A549 (cell line): ENCODE results near the gene PADI2. TPM values are rescaled to one million over a fixed set of nuclear protein-coding genes. Genes with fewer than 3 reads are reported as not detected.

Source experiments
- ATAC-seq, 2 experiments: fragments of 200-7000 bp in 1 of 2; fragments of >200 bp in 1 of 2; cut with Nextera tagmentation in 1 of 2; cut with Tn5 transposase in 1 of 2; 3 replicates each; pipeline versions ENCODE4 v1.8.0 to v1.9.1; 2018 to 2020; ENCODE audit warnings: mild to moderate bottlenecking in 1 of 2, moderate library complexity in 1 of 2
- CTCF ChIA-PET: fragments of 300-600 bp; sonication (Branson Sonifier 250); formaldehyde crosslinking; extraction: SDS; loops from one replicate; lab custom pipeline; 2021; ENCODE audit warnings: antibody characterized with exemption, inconsistent platforms; lab: Yijun Ruan, JAX
- POLR2A ChIA-PET: fragments of 350-600 bp; formaldehyde crosslinking; extraction: SDS; loops from one replicate; lab custom pipeline; 2021; ENCODE audit warnings: antibody characterized with exemption, inconsistent platforms; lab: Yijun Ruan, JAX
- DNase-seq, 2 experiments: peaks; one replicate each; pipeline versions ENCODE4 v3.0.0 to v3.0.0-alpha.2; 2011 to 2016; ENCODE audit warnings: low read depth in 1 of 2, low spot score in 1 of 2
- FAIRE-seq: peaks from 2 replicates; lab custom pipeline; 2011; peaks lifted over from hg19 to GRCh38; lab: Jason Lieb, UNC
- H3K27ac ChIP-seq, 2 experiments: fragments of >200 bp; sonication (Bioruptor Twin); formaldehyde crosslinking; 3 replicates each; pipeline ENCODE4 v1.5.1; 2016 to 2017
- H3K4me1 ChIP-seq: fragments of >200 bp; sonication (Bioruptor Twin); formaldehyde crosslinking; 3 replicates; pipeline ENCODE4 v1.6.1; 2016
- H3K4me2 ChIP-seq: fragments of >200 bp; sonication (Bioruptor Twin); formaldehyde crosslinking; 3 replicates; pipeline ENCODE4 v1.6.1; 2016
- H3K4me3 ChIP-seq: fragments of >200 bp; sonication (Bioruptor Twin); formaldehyde crosslinking; 3 replicates; pipeline ENCODE4 v1.5.1; 2016
- H3K9me3 ChIP-seq: fragments of >200 bp; sonication (Bioruptor Twin); formaldehyde crosslinking; 3 replicates; pipeline ENCODE4 v1.6.1; 2016
- BCL3 ChIP-seq: fragments of >200 bp; sonication (Bioruptor Twin); formaldehyde crosslinking; IDR thresholded peaks from 3 replicates; pipeline ENCODE4 v1.6.1; 2016
- CEBPB ChIP-seq, 2 experiments: fragments of >200 bp in 1 of 2; sonication (Bioruptor Twin) in 1 of 2; formaldehyde crosslinking in 1 of 2; IDR thresholded peaks; 2 replicates each; pipeline ENCODE4 v1.6.1; 2012 to 2016
- EHF ChIP-seq: fragments of 250-450 bp; sonication (Bioruptor Pico); IDR thresholded peaks from 2 replicates; pipeline ENCODE4 v1.5.0; 2020; ENCODE audit warnings: mild to moderate bottlenecking
- EHMT2 ChIP-seq: fragments of 200-600 bp; sonication (generic); IDR thresholded peaks from 2 replicates; pipeline ENCODE4 v1.6.1; 2016; ENCODE audit warnings: antibody characterized with exemption, low read depth, mild to moderate bottlenecking, moderate library complexity
- ELK1 ChIP-seq: fragments of 150-350 bp; IDR thresholded peaks from 2 replicates; pipeline ENCODE4 v1.6.1; 2014; ENCODE audit warnings: low read depth, mild to moderate bottlenecking, low read length
- FOSB ChIP-seq: fragments of 250-450 bp; sonication (Bioruptor Pico); IDR thresholded peaks from 2 replicates; pipeline ENCODE4 v1.5.0; 2020; ENCODE audit warnings: mild to moderate bottlenecking, moderate library complexity
- FOXS1 ChIP-seq: fragments of 250-450 bp; sonication (Bioruptor Pico); IDR thresholded peaks from 2 replicates; pipeline ENCODE4 v1.5.0; 2020; ENCODE audit warnings: mild to moderate bottlenecking, moderate library complexity
- GATA3 ChIP-seq: IDR thresholded peaks from 2 replicates; pipeline ENCODE4 v1.6.1; 2012; ENCODE audit warnings: borderline replicate concordance
- HDAC2 ChIP-seq: fragments of 200-600 bp; sonication (generic); IDR thresholded peaks from 2 replicates; pipeline ENCODE4 v1.6.1; 2016
- HOXA7 ChIP-seq: fragments of 250-450 bp; sonication (Bioruptor Pico); IDR thresholded peaks from 2 replicates; pipeline ENCODE4 v1.5.0; 2020; ENCODE audit warnings: mild to moderate bottlenecking, moderate library complexity
- HOXB13 ChIP-seq: fragments of 250-450 bp; sonication (Bioruptor Pico); IDR thresholded peaks from 2 replicates; pipeline ENCODE4 v1.5.0; 2020; ENCODE audit warnings: low read depth, mild to moderate bottlenecking, moderate library complexity
- HOXB5 ChIP-seq: fragments of 250-450 bp; sonication (Bioruptor Pico); IDR thresholded peaks from 2 replicates; pipeline ENCODE4 v1.5.0; 2020; ENCODE audit warnings: mild to moderate bottlenecking, moderate library complexity
- KDM1A ChIP-seq: fragments of 200-600 bp; sonication (generic); IDR thresholded peaks from 2 replicates; pipeline ENCODE4 v1.6.1; 2016; ENCODE audit warnings: low read depth, mild to moderate bottlenecking
- KDM5A ChIP-seq: fragments of 200-600 bp; sonication (generic); IDR thresholded peaks from 2 replicates; pipeline ENCODE4 v1.6.1; 2016; ENCODE audit warnings: antibody characterized with exemption, mild to moderate bottlenecking
- MAZ ChIP-seq: fragments of 150-350 bp; IDR thresholded peaks from 2 replicates; pipeline ENCODE4 v1.6.1; 2014; ENCODE audit warnings: antibody characterized with exemption, low read depth, low read length, borderline replicate concordance
- NR3C1 ChIP-seq: fragments of >200 bp; sonication (Bioruptor Twin); formaldehyde crosslinking; IDR thresholded peaks from 3 replicates; pipeline ENCODE4 v1.6.1; 2017
- PHF8 ChIP-seq: fragments of 200-600 bp; sonication (generic); IDR thresholded peaks from 2 replicates; pipeline ENCODE4 v1.6.1; 2016; ENCODE audit warnings: low read depth, mild to moderate bottlenecking, antibody characterized with exemption, moderate library complexity, borderline replicate concordance
- POLR2A ChIP-seq: IDR thresholded peaks from 2 replicates; pipeline ENCODE4 v1.6.1; 2012; ENCODE audit warnings: mild to moderate bottlenecking, low read length
- SREBF2 ChIP-seq: fragments of 450-650 bp; IDR thresholded peaks from 2 replicates; pipeline ENCODE4 v1.6.1; 2014; ENCODE audit warnings: mild to moderate bottlenecking, moderate library complexity
- TFCP2L1 ChIP-seq: fragments of 250-450 bp; sonication (Bioruptor Pico); IDR thresholded peaks from 2 replicates; pipeline ENCODE4 v1.5.0; 2021; ENCODE audit warnings: mild to moderate bottlenecking
- ZC3H11A ChIP-seq: fragments of 450-650 bp; IDR thresholded peaks from 2 replicates; pipeline ENCODE4 v1.6.1; 2014; ENCODE audit warnings: antibody characterized with exemption, mild to moderate bottlenecking
- ZFP36 ChIP-seq: fragments of 450-650 bp; IDR thresholded peaks from 2 replicates; pipeline ENCODE4 v1.6.1; 2014; ENCODE audit warnings: borderline replicate concordance; ENCODE audit not compliant: partially characterized antibody
- ZSCAN20 ChIP-seq: fragments of 250-450 bp; sonication (Bioruptor Pico); IDR thresholded peaks from 2 replicates; pipeline ENCODE4 v1.8.0; 2022; ENCODE audit warnings: mild to moderate bottlenecking, moderate library complexity
- WGBS: methylation state at CpG from one replicate; pipeline ENCODE4 v1.1.6; 2017; ENCODE audit errors: missing lambda C conversion rate; 5-methylcytosine and 5-hydroxymethylcytosine counted together
- polyA plus RNA-seq, 4 experiments: library from polyadenylated mRNA; depleted of rRNA in 3 of 4; stranded (reverse); fragments of >200 nt; fragmentation: RNase III in 1 of 4; extraction: RNeasy Plus Mini Kit Qiagen cat#74134 plus additional on column Dnase treatment in 1 of 4; gene quantifications; 2 replicates in 3 of 4; 3 replicates in 1 of 4; pipeline ENCODE4 v1.2.3, GENCODE V29; 2011 to 2017
- TF ChIP-seq, protein P1 (sequence below): fragments of 250-450 bp; sonication (Bioruptor Pico); IDR thresholded peaks from 2 replicates; pipeline ENCODE4 v1.5.0; 2021; ENCODE audit warnings: mild to moderate bottlenecking, moderate library complexity, borderline replicate concordance
- TF ChIP-seq, protein P2 (sequence below): IDR thresholded peaks from 2 replicates; pipeline ENCODE4 v1.6.1; 2012

The PADI2 gene
- polyA plus RNA-seq, 2 of the 4 experiments (the other 2 are of a cell fraction) = 1.1 to 1.3 TPM

DNA sequence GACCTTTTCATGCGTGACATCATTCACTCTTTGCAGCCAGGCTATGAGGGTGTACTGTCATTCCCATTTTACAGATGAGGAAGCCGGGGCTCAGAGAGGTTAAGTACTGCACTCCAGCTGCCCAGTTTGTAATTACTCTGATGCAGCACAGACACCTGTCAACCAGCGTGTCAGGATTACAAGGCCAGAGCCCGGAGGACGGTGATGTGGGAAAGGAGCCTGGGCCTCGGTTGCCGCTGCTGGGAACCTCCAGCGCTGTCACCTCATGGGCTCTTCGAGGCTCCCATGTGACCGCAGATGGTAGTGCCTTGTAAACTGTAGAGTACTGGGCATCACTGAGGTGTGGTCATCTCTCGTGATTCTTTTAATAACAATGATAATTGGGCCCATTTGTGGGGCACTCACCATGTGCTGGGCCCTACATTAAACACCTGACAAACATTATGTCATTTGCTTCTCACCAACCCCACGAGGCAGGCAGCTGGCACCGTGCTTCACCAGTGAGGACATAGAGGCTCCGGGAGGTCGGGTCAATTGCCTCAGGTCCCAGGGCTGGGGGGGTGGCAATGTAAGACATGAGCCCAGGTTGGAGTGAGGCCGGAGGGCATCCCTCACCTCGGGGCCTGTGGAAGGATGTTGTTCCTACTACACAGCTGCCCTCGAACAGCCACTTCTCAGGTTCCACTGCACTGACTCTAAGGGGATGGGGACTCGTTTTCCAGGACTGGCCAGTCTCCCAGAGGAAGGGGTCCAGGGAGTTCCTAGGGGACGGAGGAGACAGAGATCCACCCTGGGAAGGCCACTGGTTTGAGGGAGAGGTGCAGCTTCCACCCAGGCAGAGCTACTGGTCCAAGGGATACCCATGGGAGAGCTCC lies 42.9 kb upstream of the PADI2 start:
- Histone ChIP-seq H3K27ac (peak overlapping the region in 1 of 2 experiments; percentile 71; a peak in 3 of 6 replicates), H3K4me3 (no peak overlapping the region), H3K9me3 (peaks cover 3% of the 10 kb centered on the region; the same call in 2 of the 3 replicates)
- no peak for FAIRE-seq
- CTCF ChIA-PET = no interaction called here
- TF ChIP-seq MAZ (no peak), ZSCAN20 (CRISPR knock-in tag) (no peak)
- TF ChIP-seq, all 56 proteins: peak for 0
- POLR2A ChIA-PET = no interaction called here
- no peak for DNase-seq
- Histone ChIP-seq H3K4me1 (peaks cover 11% of the 10 kb centered on the region; the same call in 2 of the 3 replicates), H3K4me2 (no peak overlapping the region)
- 89% methylated on average over 8 of the region's 20 CpGs for WGBS
- no peak; a peak in 1 of 6 replicates for ATAC-seq

DNA sequence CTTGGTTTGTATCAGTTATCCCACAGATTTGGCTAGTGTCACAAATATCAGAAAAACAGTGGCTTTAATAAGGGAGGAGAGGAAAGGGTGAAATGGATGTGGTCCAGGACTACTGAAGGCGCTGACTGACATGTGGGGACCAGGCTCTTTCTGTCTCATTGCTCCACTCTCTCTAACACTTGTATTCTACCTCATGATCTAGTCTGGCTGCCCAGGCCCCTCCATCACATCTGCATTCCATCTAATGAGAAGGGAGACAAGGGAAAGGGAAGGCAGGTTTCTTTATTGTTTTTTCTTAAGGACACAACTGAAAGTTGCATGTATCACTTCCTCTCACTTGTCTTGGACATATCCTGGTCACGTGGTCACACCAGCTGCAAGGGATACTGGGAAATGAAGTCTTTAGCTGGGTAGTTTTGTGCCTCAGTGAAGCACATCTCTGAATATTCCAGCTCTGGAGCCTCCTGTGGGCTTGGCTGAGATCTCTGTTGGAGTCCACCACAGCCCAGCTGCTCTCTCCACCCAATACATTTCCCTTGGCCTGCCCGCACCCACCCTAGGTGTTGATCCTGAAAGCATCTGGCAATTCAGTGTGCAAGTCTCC lies 42.0 kb upstream of the PADI2 start:
- 92% methylated on average over 3 of the region's 3 CpGs for WGBS
- POLR2A ChIA-PET = no interaction called here
- no peak overlapping the region for H3K4me2 ChIP-seq
- H3K4me3 ChIP-seq = no peak overlapping the region
- DNase-seq (no peak), ATAC-seq (no peak), FAIRE-seq (no peak)
- H3K9me3 ChIP-seq = peaks cover 5% of the 10 kb centered on the region
- CTCF ChIA-PET = no interaction called here
- H3K27ac ChIP-seq = no peak overlapping the region
- TF ChIP-seq FOXS1 (CRISPR knock-in tag) (no peak), BCL3 (no peak), EHF (CRISPR knock-in tag) (no peak), ELK1 (no peak), ZC3H11A (no peak), HOXB13 (CRISPR knock-in tag) (no peak), POLR2A (no peak), SREBF2 (no peak), PHF8 (no peak), HDAC2 (no peak), HOXB5 (CRISPR knock-in tag) (no peak), KDM1A (no peak), KDM5A (no peak), NR3C1 (no peak)
- TF ChIP-seq, protein P1, sequence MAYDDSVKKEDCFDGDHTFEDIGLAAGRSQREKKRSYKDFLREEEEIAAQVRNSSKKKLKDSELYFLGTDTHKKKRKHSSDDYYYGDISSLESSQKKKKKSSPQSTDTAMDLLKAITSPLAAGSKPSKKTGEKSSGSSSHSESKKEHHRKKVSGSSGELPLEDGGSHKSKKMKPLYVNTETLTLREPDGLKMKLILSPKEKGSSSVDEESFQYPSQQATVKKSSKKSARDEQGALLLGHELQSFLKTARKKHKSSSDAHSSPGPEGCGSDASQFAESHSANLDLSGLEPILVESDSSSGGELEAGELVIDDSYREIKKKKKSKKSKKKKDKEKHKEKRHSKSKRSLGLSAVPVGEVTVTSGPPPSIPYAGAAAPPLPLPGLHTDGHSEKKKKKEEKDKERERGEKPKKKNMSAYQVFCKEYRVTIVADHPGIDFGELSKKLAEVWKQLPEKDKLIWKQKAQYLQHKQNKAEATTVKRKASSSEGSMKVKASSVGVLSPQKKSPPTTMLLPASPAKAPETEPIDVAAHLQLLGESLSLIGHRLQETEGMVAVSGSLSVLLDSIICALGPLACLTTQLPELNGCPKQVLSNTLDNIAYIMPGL (CRISPR knock-in tag) = no peak
- TF ChIP-seq, protein P2, sequence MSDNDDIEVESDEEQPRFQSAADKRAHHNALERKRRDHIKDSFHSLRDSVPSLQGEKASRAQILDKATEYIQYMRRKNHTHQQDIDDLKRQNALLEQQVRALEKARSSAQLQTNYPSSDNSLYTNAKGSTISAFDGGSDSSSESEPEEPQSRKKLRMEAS = no peak
- peaks cover 7% of the 10 kb centered on the region; the same call in 1 of the 3 replicates for H3K4me1 ChIP-seq

DNA sequence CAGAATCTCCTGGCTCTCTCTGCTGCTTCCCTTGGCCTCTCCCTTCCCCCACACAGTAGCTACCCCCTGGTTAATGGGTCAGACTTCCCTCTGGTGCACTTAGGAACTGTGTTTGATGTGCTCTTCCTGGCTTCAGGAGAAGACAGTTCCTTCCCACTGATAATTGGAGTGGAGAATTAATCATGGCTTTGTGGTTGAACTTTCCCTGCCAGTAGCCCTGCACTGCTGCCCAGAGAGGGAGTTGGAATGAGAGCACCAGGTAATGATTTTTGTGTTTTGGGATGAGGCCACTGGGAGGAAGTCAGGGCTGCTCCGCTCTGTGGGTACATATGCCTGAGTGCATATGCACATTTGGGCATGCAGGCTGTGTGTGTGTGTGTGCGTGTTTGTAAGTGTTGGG lies 39.7 kb upstream of the PADI2 start:
- FAIRE-seq = no peak
- TF ChIP-seq MAZ = no peak
- no peak for TF ChIP-seq SREBF2
- no peak for TF ChIP-seq HOXB5 (CRISPR knock-in tag)
- TF ChIP-seq HOXA7 (CRISPR knock-in tag) = no peak
- TF ChIP-seq CEBPB (IDR thresholded peaks at IDR 0.05) = no peak
- TF ChIP-seq POLR2A = no peak
- TF ChIP-seq EHMT2 = no peak
- no peak for TF ChIP-seq FOSB (CRISPR knock-in tag)
- TF ChIP-seq KDM1A = no peak
- TF ChIP-seq TFCP2L1 (CRISPR knock-in tag) = no peak
- TF ChIP-seq ZC3H11A = no peak
- no peak for TF ChIP-seq EHF (CRISPR knock-in tag)
- TF ChIP-seq ZFP36 = no peak
- TF ChIP-seq GATA3 = no peak

More for the DNA sequence above, 39.7 kb upstream of the PADI2 start:
- WGBS = 100% methylated on average over 1 of the region's 2 CpGs
- POLR2A ChIA-PET = no interaction called here
- no peak overlapping the region for H3K4me3 ChIP-seq
- DNase-seq (no peak), ATAC-seq (no peak)
- H3K4me1 ChIP-seq = peaks cover 7% of the 10 kb centered on the region; the same call in 1 of the 3 replicates
- H3K4me2 ChIP-seq = no peak overlapping the region
- CTCF ChIA-PET = no interaction called here
- peaks cover 28% of the 10 kb centered on the region for H3K9me3 ChIP-seq
- no peak overlapping the region for H3K27ac ChIP-seq
